Stimulated activated CD4-positive, alpha-beta T cell treated with anti-CD3 and anti-CD28 coated beads, Interleukin-4, amount 100 ng/mL, for 1 hour (primary cell): ENCODE measurements around the gene GAB1.

ENCODE experiments used
- DNase-seq: peaks from one replicate; pipeline ENCODE4 v3.0.0-alpha.2; 2020

GAB1 gene

DNA sequence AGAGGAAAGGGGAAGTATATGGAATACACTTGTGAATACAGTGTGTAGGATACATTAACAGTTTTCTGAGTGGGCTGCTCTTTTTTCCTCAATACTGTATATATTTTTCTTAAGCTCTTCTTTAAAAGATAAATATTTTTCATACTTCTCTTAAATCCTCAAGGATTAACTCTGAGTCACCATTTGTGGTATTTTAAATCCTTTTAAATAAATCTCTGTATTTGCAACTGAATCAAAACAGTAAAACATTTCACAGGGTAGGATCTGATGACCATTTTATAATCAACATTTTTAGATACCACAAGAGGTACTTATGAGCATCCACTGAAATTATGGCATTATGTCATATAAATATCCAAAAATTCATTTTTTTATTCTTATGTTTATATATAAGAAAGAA is 87.6 kb downstream of the GAB1 start:
- no peak for DNase-seq

DNA sequence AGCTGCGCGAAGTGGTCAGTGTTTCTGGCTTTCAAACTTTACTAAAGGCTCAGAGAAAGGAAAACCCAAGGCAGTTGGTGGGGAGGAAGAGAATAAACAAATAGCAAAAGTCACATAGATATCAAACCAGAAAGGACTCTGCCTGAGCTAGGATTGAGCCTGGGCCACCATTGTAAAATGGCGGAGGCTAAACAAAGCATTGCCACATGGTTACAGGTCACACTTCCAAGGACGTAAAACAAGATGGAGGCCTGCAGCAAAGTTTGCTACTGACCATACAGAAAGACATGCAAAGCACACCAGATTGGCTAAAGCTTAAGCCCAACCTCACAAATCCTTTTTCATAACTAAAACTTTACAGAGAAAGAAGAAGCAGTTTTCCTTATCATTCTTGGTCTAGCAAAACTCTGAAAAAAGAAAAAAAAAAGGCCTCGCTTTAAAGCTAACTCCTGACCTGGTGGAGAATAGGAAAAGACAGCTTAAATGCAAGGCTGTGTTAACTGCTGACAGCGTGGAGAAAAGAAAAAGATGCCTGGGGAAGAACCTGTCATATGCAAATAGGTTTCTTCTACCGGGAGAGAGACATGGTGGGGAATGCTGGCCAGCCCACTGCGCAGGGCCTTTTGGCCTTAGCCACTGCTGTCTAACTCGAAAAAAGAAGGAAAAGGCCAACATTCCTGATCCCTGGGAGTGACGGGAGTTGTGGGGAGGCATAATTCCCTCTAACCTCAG is 95.0 kb downstream of the GAB1 start:
- no peak for DNase-seq

DNA sequence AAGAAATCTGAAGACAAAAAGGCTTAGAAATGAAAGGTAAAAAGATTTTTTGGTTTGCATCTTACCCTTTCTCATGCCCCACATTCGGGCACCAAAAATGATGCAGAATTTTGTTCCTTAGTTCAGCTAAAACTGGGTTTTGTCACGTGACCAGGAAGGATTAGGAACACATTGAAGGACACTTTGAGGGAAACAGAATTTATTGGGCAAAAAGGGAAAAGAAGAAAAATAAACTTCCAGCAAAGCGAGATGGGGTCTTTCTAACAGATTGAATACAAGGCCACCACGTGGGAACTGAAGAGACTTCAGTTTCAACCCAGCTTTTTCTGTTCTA is 95.5 kb downstream of the GAB1 start:
- no peak for DNase-seq

DNA sequence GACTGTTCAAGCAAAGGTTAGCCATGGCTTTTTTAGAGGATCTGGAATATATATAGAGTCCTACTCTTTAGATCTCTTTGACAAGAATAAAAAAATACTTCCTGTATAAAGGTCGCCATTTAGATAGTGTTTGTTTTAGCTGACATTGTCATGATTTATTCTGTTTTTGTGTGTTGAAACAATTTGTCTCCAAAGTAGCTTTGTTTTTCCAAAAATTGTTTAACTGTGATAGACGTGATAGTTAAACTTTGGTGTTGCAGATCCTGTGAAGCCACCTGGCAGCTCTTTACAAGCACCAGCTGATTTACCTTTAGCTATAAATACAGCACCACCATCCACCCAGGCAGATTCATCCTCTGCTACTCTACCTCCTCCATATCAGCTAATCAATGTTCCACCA is 96.6 kb downstream of the GAB1 start:
- no peak for DNase-seq

DNA sequence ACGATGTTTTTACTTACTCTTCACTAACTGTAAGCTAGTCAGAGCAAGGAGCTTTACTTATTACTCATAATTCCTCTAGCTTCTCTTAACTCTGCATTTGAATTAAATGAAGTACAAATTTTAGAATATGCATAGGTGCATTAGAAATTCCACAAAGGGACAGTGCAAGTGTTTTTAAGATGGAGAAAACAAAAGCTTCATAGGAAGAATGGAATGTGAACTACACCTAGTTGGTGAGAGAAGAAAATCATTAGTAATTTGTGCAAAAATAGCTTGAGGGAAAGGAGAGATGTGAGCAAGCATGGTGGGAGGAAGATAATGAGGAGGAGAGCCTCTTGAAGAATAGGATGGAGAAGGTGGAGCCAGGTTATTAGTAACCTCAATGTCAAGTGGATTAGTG is 99.3 kb downstream of the GAB1 start:
- DNase-seq: no peak

DNA sequence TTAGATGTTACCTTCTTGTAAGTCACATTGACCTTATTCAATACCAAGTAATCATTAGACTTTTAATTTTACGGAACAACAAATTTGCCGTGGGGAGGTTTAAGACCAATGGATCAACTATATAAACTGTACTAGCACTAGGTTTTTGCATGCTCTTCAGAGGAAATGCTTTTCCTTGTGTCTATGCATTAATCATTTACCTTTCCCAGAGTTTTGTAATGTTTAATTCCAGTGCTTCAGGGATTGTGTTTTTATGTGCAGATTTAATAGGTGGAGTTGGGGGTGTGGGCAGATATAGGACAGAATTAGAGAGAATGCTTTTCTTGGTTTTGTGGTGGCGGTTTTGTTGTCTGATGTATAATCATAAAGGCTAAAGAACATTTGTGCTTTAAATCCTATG is 100.8 kb downstream of the GAB1 start:
- no peak for DNase-seq

DNA sequence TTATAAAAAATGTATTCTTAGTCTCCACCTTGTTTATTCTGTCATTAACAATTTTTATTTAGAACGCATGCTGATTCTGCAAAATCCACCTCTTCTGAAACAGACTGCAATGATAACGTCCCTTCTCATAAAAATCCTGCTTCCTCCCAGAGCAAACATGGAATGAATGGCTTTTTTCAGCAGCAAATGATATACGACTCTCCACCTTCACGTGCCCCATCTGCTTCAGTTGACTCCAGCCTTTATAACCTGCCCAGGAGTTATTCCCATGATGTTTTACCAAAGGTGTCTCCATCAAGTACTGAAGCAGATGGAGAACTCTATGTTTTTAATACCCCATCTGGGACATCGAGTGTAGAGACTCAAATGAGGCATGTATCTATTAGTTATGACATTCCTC is 101.3 kb downstream of the GAB1 start:
- DNase-seq: no peak

DNA sequence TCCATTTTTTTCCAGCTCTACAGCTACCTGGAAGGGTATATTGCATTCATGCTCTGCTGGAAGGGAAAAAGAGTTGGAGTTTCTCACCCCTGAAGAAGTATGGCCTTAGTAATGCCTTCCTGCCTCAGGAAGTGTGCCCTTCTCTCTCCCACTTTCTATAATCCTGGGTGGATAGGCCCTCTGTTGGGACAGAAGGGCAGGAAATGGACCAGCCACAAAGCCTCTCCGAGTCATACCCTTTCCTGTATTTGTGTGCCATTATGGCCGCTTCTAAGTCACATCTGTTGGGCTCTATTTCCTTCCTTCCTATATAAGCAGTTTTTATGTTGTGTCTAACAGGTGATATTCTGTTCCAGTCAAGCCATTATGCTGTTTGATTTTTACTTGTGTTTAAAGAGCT is 102.0 kb downstream of the GAB1 start:
- DNase-seq: no peak

DNA sequence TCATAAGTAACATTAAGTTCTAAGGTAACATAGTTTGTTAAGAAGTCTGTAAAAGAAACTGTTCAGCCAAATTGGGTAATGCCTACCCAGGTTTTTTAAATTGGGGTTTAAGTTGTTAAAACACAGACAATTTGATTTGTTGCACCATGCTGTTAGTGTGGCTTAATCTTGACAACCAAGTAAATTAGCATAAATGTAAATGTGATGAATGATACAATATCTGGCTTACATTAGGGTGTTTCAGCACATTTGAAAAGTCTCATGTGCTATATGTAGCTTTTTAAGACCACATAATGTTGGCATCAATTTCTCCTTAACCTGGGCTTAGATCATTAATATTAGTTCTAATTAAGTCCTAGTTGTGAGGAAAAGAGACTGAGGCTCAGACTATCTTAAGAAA is 104.4 kb downstream of the GAB1 start:
- DNase-seq: no peak

DNA sequence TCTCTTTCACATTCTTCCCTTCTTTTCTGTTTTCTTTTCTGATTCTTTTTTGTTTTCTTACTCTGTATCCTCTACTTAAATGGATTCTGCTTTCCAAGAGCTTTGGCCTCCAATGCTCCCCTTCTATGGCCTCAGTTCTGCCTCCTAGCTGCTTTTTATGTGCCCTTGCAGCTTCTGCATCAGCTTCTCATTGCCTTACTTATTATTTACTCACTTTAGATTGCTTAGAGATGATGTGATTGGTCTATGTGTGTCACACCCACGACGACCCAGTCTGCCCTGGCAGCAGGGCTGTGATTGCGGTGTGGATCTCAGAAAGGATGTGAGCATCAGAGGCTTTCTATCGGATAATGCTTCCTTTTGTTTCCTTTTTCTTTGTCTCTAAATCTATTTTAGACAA is 105.0 kb downstream of the GAB1 start:
- no peak for DNase-seq

DNA sequence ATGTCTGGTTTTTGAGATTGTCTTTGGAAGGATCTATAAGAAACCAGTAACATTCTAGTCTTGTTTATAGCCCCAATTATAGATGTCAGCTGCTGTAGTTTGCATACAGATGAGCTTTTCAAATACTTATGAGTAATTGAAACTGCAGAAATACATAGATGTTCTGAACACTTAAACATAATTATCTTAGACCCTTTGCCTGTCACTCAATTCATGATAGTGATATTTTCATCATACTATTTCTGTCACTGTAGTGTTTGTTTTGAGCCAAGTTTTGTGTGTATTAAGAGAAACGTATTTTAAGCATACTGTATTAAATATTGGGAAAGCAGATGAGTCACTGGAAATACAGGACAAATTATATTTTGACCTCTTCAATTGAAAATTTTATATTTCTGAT is 107.1 kb downstream of the GAB1 start:
- DNase-seq: no peak

DNA sequence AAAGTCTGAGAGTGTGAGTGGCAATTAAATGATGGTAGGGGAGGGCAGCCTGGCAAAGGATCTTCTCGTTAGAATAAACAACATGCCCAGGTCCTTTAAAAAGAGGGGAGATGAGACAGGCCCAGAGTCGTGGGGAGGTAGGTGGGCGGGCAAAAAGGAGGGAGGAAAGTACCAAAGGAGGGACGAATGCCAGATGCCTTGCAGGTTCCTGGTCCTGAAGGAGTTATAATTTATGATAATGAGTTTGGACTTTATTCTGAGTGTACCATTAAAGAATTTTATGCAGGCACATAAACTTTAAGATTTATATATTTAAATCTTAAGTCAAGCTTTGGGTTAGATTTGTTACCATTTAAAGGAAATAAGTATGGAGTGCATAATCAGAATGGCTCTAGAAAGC is 114.5 kb downstream of the GAB1 start:
- DNase-seq: no peak

DNA sequence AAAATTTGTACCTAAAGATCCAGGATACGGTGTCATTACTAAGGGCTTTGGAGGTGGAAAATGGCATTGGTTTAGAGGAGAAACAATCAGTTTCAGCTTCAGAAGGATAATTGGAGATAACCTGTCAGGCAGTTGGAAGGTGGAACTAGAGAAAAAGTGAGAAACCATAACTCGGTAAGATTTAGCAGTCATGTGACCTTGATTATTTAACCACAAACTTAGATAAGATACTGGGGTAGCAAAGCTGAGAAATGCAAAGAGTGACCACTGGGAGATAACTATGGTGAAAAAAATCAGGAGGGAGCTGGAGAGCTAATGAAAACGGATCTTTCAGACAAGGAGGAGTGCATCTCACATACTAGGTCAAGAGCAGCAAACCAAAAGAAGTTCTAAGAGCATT is 118.5 kb downstream of the GAB1 start:
- DNase-seq: no peak

DNA sequence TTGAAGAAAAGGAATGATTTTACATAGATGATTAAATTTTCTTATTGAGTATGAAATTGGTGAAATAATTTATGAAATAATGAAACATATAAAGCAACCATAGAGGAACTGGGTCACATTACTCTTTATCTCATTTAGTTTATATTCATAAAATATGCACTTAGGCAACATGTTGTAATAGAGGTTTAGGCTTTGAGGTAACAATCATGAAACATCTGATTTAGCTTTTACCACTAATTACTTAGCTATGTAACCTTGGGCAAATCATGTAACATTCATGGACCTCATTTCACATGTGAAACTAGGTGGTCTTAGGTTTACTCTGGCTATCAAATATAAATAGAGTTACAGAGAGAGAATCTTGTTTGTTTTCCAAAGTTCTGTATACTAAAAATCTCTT is 122.3 kb downstream of the GAB1 start:
- DNase-seq: no peak

DNA sequence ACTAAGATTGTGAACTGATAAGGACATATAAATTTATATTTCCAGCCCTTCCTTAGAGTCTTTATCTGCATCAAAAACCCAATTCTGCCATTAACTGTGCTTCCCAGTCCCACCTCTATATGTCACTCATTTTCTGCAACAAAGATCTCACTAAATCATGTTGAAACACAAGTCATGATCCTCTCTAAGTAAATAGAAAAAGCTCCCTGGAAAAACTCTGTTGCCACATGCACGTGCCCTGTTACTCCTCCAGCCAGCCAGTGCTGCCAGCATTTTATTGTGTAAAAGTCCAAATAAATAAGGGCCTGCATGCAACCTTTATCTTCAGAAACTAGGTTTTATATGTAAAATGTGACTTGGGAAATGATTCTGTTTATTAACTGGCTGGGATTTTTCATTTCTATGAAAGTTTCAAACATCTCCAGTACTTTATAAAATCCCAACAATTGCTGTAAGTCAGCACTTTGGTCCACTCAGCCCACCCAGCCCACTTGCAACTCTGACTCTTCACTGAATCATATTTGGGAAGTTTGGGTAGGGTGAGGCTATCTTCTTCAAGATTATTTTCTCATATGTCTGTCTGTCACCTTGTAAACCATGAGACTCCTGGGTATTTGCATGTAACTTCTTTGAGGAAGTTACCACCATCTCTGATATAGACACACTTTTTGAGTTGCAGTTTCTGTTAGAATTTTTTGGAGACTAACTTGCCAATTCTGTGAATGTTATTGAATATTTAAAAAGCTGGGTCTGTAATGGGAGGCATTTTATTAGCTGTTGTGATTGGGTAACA is 136.9 kb downstream of the GAB1 start:
- DNase-seq: no peak

DNA sequence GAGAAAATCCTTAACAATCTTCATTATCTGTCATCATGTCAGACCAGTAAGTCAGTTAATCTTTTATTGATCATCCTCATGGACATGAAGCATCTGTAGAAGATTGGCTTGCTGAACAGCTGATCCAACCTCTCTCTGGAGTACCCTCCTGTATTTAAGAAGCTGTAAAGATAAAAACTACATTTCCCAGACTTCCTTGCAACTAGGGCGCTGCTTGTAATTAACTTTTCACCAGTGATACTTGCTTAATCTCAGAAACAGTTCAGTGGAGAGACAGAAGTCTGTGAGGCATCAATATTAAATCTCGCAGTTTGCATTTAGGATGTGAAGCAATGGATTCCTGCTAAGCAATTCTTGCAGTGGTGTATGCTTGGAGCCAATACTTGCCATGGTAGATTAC is 140.8 kb downstream of the GAB1 start:
- DNase-seq: no peak

DNA sequence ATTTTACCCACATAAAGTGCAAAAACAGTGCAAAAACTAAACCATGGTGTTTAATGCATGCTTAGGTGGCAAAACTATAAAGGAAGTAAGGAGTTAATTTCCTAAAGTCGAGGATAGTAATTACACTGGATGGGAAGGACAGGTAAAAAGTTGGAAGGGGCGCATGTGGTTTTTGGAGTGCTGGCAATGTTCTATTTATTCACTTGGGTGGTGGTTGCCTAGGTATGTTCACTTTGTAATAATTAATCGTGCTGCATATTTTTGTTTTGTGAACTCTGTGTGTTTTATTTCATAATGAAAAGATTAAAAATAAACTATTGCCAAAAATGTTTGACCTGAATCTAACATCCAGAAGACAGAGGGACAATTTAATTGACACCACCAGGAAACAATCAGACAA is 144.7 kb downstream of the GAB1 start:
- no peak for DNase-seq

DNA sequence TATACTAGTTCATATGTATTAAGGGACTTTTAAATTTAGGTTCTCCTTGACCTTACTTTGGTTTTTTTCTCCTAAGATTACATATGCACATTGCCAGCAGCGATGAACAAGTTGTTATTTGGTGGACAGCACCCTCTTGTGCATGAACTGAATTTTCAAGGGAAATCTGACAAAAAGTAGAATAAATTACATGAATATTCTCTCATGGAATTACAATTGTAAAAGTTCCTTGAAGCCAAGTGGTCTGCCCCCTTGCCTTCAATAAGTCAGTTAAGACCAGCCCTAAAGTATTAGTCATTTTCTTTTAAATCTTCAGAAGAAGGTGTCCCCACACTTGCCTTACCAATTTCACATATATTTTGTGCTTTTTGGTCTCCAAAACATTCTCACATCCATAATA is 146.2 kb downstream of the GAB1 start:
- no peak for DNase-seq

DNA sequence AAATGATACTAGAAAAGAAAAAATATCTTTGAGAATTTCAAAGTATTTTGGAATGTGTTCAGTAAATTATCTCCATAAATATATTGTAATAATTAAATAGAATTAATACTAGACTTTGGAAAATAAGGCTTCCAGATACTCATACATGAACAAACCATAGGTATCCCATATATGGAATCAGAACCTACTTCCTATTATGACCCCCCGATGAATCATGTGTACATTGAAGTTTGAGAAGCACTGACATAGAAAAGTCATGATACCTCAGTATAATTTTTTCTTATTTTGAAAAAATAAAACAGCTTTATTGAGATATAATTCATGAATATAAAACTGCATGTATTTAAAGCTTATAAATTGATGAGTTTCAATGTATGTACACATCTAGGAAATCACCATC is 149.6 kb downstream of the GAB1 start:
- no peak for DNase-seq

DNA sequence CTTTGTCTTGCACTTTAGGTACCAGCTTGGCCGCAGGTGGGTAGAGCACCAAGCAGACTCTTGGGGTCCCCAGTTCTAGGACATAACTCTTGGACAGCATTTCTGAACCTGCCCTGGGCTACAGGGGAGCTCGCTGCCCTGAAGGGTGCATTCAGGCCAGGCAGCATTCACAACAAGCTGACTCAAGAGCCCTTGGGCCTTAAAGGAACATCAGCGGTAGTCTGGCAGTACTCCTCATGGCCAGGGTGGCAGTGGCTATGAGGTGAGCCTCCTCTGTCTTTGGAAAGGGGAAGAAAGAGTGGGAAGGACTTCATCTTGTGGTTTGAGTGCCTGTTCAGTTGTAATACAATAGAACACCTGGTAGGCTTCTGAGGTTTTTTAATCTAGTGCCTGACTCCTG is 152.0 kb downstream of the GAB1 start:
- no peak for DNase-seq

DNA sequence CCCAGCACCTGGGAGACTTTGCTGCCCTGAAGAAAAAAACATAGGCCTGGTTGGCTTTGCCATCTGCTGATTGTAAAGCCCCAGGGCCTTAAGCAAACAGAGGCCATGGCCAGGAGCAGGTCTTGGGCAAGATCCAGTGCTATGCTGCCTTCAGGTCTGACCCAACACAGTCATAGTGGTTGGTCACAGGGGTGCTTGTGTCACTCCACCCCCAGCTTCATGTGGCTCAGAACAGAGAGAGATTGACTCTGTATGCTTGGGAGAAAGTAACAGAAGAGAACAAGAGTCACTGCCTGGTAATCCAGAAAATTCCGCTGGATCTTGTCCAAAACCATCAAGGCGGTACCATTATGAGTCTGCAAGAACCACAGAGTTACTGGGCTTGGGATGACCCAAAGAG is 152.4 kb downstream of the GAB1 start:
- DNase-seq: no peak

DNA sequence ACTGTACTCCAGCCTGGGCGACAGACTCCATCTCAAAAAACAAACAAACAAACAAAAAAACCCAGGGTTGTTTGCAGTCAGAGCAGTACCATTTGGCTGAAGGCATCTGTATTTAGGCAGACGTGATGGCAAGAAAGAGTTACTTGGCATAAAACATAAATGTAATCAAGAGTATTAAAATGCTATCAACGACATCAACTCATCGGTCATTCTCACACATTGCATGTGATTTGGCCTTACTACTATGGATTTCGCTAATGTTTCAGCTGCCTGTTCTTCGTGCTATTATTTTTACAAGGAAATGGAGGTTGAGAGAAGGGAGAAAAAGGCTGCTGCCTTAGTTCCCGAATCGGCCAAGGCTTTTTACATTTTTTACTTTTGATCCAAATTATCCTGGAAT is 161.3 kb downstream of the GAB1 start:
- no peak for DNase-seq

DNA sequence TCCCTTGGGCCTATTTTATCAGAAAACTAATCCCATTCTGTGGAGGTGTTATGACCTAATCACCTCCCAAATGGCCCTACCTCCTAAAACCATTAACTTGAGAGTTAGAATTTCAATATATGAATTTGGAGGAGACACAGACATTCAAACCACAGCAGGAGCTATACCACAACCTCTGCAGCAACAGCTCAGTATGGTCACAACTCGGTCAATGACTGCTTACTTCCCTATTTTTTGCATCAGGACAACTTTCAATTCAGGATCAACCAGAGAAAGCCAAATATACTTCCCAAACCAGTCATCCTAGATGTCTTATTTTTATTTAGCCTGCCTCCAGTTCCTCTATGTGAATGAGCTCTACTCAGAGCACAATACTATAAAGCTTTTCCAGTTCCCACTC is 165.6 kb downstream of the GAB1 start:
- DNase-seq: no peak

DNA sequence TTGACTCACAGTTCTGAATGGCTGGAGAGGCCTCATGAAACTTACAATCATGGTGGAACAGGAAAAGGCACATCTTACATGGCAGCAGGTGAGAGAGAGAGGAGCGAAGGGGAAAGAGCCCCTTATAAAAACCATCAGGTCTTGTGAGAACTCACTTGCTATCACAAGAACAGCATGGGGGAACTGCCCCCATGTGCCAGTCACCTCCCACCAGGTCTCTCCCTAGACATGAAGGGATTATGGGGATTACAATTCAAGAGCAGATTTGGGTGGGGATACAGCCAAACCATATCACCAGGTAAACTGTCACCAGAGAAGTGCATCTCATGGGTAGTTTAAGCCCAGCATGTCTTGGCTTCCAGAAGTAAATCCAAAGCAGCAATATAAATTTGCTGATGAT is 169.4 kb downstream of the GAB1 start:
- DNase-seq: no peak

DNA sequence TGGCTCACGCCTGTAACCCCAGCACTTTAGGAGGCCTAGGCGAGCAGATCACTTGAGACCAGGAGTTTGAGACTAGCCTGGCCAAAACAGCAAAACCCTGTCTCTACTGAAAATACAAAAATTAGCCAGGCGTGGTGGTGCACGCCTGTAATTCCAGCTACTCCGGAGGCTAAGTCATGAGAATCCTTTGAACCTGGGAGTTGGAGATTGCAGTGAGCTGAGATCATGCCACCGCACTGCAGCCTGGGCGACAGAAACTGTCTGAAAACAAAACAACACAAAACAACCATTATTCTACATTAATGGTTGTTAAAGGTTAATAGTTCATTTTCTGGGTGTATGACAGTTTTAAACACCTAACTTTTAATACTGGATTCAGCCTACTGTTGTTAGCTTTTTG is 175.2 kb downstream of the GAB1 start:
- DNase-seq: no peak
